Measurements from ENCODE around the gene HDAC10. TPM values are rescaled to one million over a fixed set of nuclear protein-coding genes. Genes with fewer than 3 reads are reported as not detected.

Gene HDAC10
- total RNA-seq, 4 donors from 2014 or later = 1.2 to 40.5 (median 20.6) TPM

- H3K9me3 ChIP-seq = no peaks in the 10 kb centered on the region
- TF ChIP-seq, protein P1, sequence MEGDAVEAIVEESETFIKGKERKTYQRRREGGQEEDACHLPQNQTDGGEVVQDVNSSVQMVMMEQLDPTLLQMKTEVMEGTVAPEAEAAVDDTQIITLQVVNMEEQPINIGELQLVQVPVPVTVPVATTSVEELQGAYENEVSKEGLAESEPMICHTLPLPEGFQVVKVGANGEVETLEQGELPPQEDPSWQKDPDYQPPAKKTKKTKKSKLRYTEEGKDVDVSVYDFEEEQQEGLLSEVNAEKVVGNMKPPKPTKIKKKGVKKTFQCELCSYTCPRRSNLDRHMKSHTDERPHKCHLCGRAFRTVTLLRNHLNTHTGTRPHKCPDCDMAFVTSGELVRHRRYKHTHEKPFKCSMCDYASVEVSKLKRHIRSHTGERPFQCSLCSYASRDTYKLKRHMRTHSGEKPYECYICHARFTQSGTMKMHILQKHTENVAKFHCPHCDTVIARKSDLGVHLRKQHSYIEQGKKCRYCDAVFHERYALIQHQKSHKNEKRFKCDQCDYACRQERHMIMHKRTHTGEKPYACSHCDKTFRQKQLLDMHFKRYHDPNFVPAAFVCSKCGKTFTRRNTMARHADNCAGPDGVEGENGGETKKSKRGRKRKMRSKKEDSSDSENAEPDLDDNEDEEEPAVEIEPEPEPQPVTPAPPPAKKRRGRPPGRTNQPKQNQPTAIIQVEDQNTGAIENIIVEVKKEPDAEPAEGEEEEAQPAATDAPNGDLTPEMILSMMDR (IDR thresholded peaks at IDR 0.05) = no peak
- no peak for TF ChIP-seq POLR2A (IDR thresholded peaks at IDR 0.05)
- H3K36me3 ChIP-seq = no peaks in the 10 kb centered on the region
- intact Hi-C loops (cut with DNase I; ENCODE audit: low total_unique reads) = no loop called here
- peak overlapping the region; percentile 65 to 74 for H3K27ac ChIP-seq
- H3K4me1 ChIP-seq = peaks cover 0 to 19% of the 10 kb centered on the region in 2 donors
- H3K27me3 ChIP-seq = no peaks in the 10 kb centered on the region
- DNase-seq = no peak
- peak overlapping the region; percentile 32 to 58 for H3K4me3 ChIP-seq
These were observed 9.9 kb upstream of the HDAC10 start for GRCh38 chr22:50260801-50261614.

DNA sequence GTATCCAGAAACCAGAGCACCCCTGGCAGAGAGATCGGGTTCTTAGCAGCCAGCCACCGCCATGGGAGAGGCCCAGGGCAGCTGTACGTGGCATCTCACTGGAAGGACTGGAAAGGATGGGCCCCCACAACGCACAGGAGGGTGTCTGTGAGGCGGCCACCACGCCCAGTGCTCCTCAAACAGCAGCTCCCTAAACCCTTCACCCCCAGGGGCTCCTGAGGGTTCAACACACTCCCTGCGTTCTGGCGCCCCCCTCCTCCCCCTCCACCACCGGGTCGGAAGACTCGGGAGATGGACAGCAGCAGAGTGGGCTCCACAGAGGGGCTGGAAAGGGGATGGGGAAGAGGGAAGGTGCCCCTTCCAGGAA is 9.4 kb upstream of the HDAC10 start:
- peaks cover 0 to 19% of the 10 kb centered on the region in 2 donors for H3K4me1 ChIP-seq
- no peaks in the 10 kb centered on the region for H3K9me3 ChIP-seq
- H3K27me3 ChIP-seq = no peaks in the 10 kb centered on the region
- TF ChIP-seq, protein P1 (IDR thresholded peaks at IDR 0.05) = no peak
- no peak for TF ChIP-seq POLR2A (IDR thresholded peaks at IDR 0.05)
- DNase-seq = no peak
- peak overlapping the region; percentile 65 to 74 for H3K27ac ChIP-seq
- H3K4me3 ChIP-seq = peak overlapping the region; percentile 32 to 58
- intact Hi-C loops (cut with DNase I; ENCODE audit: low total_unique reads) = no loop called here
- H3K36me3 ChIP-seq = no peaks in the 10 kb centered on the region

- Histone ChIP-seq H3K4me1 (peaks cover 0 to 19% of the 10 kb centered on the region in 2 donors), H3K27me3 (no peaks in the 10 kb centered on the region)
These were observed 8.2 kb upstream of the HDAC10 start for GRCh38 chr22:50259302-50259701.

DNA sequence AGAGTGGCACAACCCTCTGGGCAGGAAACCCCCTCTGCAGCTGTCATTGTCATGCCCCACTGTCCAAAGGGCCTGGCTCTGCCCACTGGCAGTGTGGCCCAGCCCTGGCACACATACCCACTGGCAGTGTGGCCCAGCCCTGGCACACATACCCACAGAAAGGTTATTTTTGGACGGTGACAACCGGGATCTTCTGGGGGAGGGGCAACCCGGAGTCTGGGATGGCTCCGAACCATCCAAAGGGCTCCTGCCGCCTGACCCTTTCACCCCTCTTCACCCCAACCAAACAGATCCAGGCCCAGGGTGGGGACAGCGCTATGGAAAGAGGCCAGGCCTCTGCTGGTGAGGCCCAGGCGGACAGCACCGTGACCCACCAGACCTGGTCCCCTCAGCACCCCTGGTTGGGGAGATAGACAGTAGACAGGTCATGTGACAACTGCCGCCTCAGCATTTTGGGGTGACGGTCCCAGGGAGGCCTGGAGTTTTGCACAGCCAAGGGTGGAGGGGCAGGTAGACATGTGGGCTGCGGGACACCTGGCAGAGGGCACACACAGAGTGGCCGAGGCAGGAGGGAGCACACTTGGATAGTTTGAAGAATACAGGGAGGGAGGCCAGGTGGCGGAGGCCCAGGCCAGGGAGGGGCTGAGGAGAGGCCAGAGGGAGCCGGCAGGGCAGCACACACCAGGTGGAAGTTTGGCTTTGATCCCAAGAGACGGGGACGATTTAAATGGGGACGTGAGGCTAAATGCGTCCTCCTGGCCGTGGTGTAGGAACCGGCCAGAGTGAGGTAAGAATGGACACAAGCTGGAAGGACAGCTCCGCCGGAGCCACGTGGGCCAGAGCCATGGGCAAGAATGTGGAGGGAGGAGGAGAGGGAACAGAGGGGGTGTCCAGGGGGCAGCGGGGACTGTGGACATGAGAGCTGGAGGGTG is 7.6 kb upstream of the HDAC10 start:
- Histone ChIP-seq H3K9me3 (no peaks in the 10 kb centered on the region), H3K27me3 (no peaks in the 10 kb centered on the region), H3K36me3 (no peaks in the 10 kb centered on the region), H3K4me1 (peaks cover 0 to 19% of the 10 kb centered on the region in 2 donors), H3K4me3 (no peak overlapping the region), H3K27ac (no peak overlapping the region)
- intact Hi-C loops (cut with DNase I; ENCODE audit: low total_unique reads) = no loop called here
- TF ChIP-seq POLR2A (IDR thresholded peaks at IDR 0.05) = no peak
- TF ChIP-seq, protein P1 (IDR thresholded peaks at IDR 0.05) = no peak
- DNase-seq = no peak

More at GRCh38 chr22:50259302-50259701, 8.2 kb upstream of the HDAC10 start:
- no peak for TF ChIP-seq POLR2A (IDR thresholded peaks at IDR 0.05)
- TF ChIP-seq, protein P1 (IDR thresholded peaks at IDR 0.05) = no peak
- intact Hi-C loops (cut with DNase I; ENCODE audit: low total_unique reads) = no loop called here
- Histone ChIP-seq H3K36me3 (no peaks in the 10 kb centered on the region), H3K27ac (no peak overlapping the region), H3K4me3 (no peak overlapping the region), H3K9me3 (no peaks in the 10 kb centered on the region)
- DNase-seq = no peak
